HCT116 (cell line): ENCODE results near the gene SLC6A7. TPM values are rescaled to one million over a fixed set of nuclear protein-coding genes. Genes with fewer than 3 reads are reported as not detected.

Source experiments
- ATAC-seq: fragments of 200-7000 bp; cut with Tn5 transposase; 2 replicates; pipeline ENCODE4 v1.9.1; 2020; ENCODE audit warnings: mild to moderate bottlenecking, moderate library complexity
- BruUV-seq: library from RNA; stranded (reverse); fragments of 400-500 nt; replicated peaks from 2 replicates; lab custom pipeline; 2021; lab: Mats Ljungman, UMichigan
- CTCF ChIA-PET: fragments of 300-600 bp; sonication (Branson Sonifier 250); formaldehyde crosslinking; loops from one replicate; lab custom pipeline; 2021; ENCODE audit warnings: antibody characterized with exemption; lab: Charles Lee
- POLR2A ChIA-PET: fragments of 300-600, 350-600 bp; sonication (Branson Sonifier 250); formaldehyde crosslinking; loops from one replicate; lab custom pipeline; 2021; ENCODE audit warnings: antibody characterized with exemption; lab: Charles Lee
- RAD21 ChIA-PET, 2 experiments: fragments of 300-600 bp; sonication (Branson Sonifier 250); formaldehyde crosslinking; loops; one replicate each; lab custom pipeline; 2023; ENCODE audit warnings: low total read pairs in 2 of 2; ENCODE audit not compliant: uncharacterized antibody in 2 of 2, unreplicated experiment in 2 of 2, low non-redundant PET in 1 of 2; lab: Charles Lee
- DNase-seq: peaks from one replicate; pipeline ENCODE4 v3.0.0-alpha.2; 2010; ENCODE audit warnings: low read depth, low spot score
- H2AFZ ChIP-seq: fragments of 200-600 bp; shearing (Covaris generic), sonication (generic); 2 replicates; pipeline ENCODE4 v1.6.1; 2017; ENCODE audit warnings: low read depth, mixed run types, mixed read lengths, antibody characterized with exemption, low read length; ENCODE audit not compliant: poor library complexity, severe bottlenecking
- H3K27ac ChIP-seq: 2 replicates; pipeline ENCODE4 v1.5.1; 2012; ENCODE audit warnings: low read depth, low read length
- H3K27me3 ChIP-seq: fragments of 200-600 bp; sonication (generic); 2 replicates; pipeline ENCODE4 v1.6.1; 2016; ENCODE audit warnings: mixed run types, low read length, mixed read lengths; ENCODE audit not compliant: insufficient read depth
- H3K36me3 ChIP-seq, 2 experiments: fragments of 200-500 bp in 1 of 2; fragments of 200-600 bp in 1 of 2; sonication (Bioruptor generic) in 1 of 2; sonication (generic) in 1 of 2; 2 replicates each; pipeline versions ENCODE4 v1.5.1 to v1.6.1; 2014 to 2016; ENCODE audit warnings: low read length in 2 of 2, inconsistent platforms in 1 of 2, mixed read lengths in 1 of 2, mixed run types in 1 of 2; ENCODE audit not compliant: insufficient read depth in 2 of 2, control insufficient read depth in 1 of 2
- H3K4me1 ChIP-seq, 2 experiments: fragments of 200-600 bp in 1 of 2; sonication (generic) in 1 of 2; 2 replicates each; pipeline versions ENCODE4 v1.5.1 to v1.6.1; 2012 to 2017; ENCODE audit warnings: low read length in 2 of 2, inconsistent platforms in 1 of 2, mild to moderate bottlenecking in 1 of 2, mixed read lengths in 1 of 2, mixed run types in 1 of 2, moderate library complexity in 1 of 2; ENCODE audit not compliant: insufficient read depth in 2 of 2, control insufficient read depth in 1 of 2
- H3K4me2 ChIP-seq: fragments of 200-600 bp; sonication (generic); 2 replicates; pipeline ENCODE4 v1.6.1; 2017; ENCODE audit warnings: mixed run types, low read length, mixed read lengths
- H3K4me3 ChIP-seq, 2 experiments: fragments of 200-600 bp in 1 of 2; sonication (generic) in 1 of 2; replicated peaks in 1 of 2; 2 replicates each; pipeline ENCODE4 v1.5.1; 2011 to 2016; ENCODE audit warnings: low read length in 2 of 2, control low read depth in 1 of 2, low read depth in 1 of 2, mild to moderate bottlenecking in 1 of 2, mixed read lengths in 1 of 2, mixed run types in 1 of 2
- H3K79me2 ChIP-seq: fragments of 200-600 bp; sonication (generic); 2 replicates; pipeline ENCODE4 v1.6.1; 2017; ENCODE audit warnings: mild to moderate bottlenecking, mixed run types, low read length, moderate library complexity, mixed read lengths; ENCODE audit not compliant: insufficient read depth
- H3K9ac ChIP-seq: fragments of 200-600 bp; sonication (generic); 2 replicates; pipeline ENCODE4 v1.6.1; 2016; ENCODE audit warnings: low read length, mixed read lengths
- H3K9me2 ChIP-seq: fragments of 200-600 bp; sonication (generic), shearing (Covaris generic); 2 replicates; pipeline ENCODE4 v1.6.1; 2017; ENCODE audit warnings: mixed run types, mild to moderate bottlenecking, moderate library complexity; ENCODE audit not compliant: insufficient read depth
- H3K9me3 ChIP-seq, 2 experiments: fragments of 200-500 bp in 1 of 2; fragments of 200-600 bp in 1 of 2; sonication (Bioruptor generic) in 1 of 2; sonication (generic) in 1 of 2; 2 replicates each; pipeline ENCODE4 v1.6.1; 2014 to 2017; ENCODE audit warnings: low read length in 2 of 2, mixed read lengths in 2 of 2, inconsistent platforms in 1 of 2, low read depth in 1 of 2, mild to moderate bottlenecking in 1 of 2, mixed run types in 1 of 2, moderate library complexity in 1 of 2; ENCODE audit not compliant: control insufficient read depth in 1 of 2, insufficient read depth in 1 of 2
- H4K20me1 ChIP-seq: fragments of 200-600 bp; sonication (generic), shearing (Covaris generic); 2 replicates; pipeline ENCODE4 v1.6.1; 2017; ENCODE audit warnings: mixed run types, mild to moderate bottlenecking, moderate library complexity; ENCODE audit not compliant: insufficient read depth
- CBX3 ChIP-seq: IDR thresholded peaks from 2 replicates; pipeline ENCODE4 v1.6.1; 2012; ENCODE audit warnings: low read depth
- CEBPB ChIP-seq: IDR thresholded peaks from 2 replicates; pipeline ENCODE4 v1.6.1; 2012; ENCODE audit warnings: low read depth
- ELF1 ChIP-seq: IDR thresholded peaks from 2 replicates; pipeline ENCODE4 v1.6.1; 2012; ENCODE audit warnings: low read depth, borderline replicate concordance
- EZH2phosphoT487 ChIP-seq: fragments of 200-600 bp; IDR thresholded peaks from 2 replicates; pipeline ENCODE4 v1.6.1; 2018; ENCODE audit warnings: antibody characterized with exemption, borderline replicate concordance
- FOSL1 ChIP-seq: IDR thresholded peaks from 2 replicates; pipeline ENCODE4 v1.6.1; 2012; ENCODE audit warnings: low read depth
- JUND ChIP-seq: IDR thresholded peaks from 2 replicates; pipeline ENCODE4 v1.6.1; 2012
- MAX ChIP-seq: IDR thresholded peaks from 2 replicates; pipeline ENCODE4 v1.6.1; 2012
- POLR2A ChIP-seq: IDR thresholded peaks from 2 replicates; pipeline ENCODE4 v1.7.0; 2011; ENCODE audit warnings: borderline replicate concordance; ENCODE audit not compliant: insufficient read depth, insufficient read length; ENCODE audit errors: extremely low read depth
- RAD21 ChIP-seq: IDR thresholded peaks from 2 replicates; pipeline ENCODE4 v1.6.1; 2012; ENCODE audit warnings: low read depth, mild to moderate bottlenecking
- REST ChIP-seq: IDR thresholded peaks from 2 replicates; pipeline ENCODE4 v1.6.1; 2012; ENCODE audit warnings: low read depth
- SIN3A ChIP-seq: IDR thresholded peaks from 2 replicates; pipeline ENCODE4 v1.6.1; 2012; ENCODE audit warnings: low read depth
- SRF ChIP-seq: IDR thresholded peaks from 2 replicates; pipeline ENCODE4 v1.6.1; 2012; ENCODE audit warnings: low read depth
- TCF7L2 ChIP-seq: IDR thresholded peaks from 2 replicates; pipeline ENCODE4 v1.7.0; 2011; ENCODE audit warnings: borderline replicate concordance, inconsistent platforms; ENCODE audit not compliant: insufficient read depth, insufficient read length; ENCODE audit errors: extremely low read depth
- YY1 ChIP-seq: IDR thresholded peaks from 2 replicates; pipeline ENCODE4 v1.6.1; 2011; ENCODE audit warnings: low read length, low read depth, moderate library complexity, mild to moderate bottlenecking; ENCODE audit not compliant: insufficient replicate concordance; ENCODE audit errors: extremely low read depth
- ZBTB33 ChIP-seq: IDR thresholded peaks from 2 replicates; pipeline ENCODE4 v1.6.1; 2011; ENCODE audit warnings: mild to moderate bottlenecking, low read length, moderate library complexity; ENCODE audit not compliant: insufficient replicate concordance; ENCODE audit errors: extremely low read depth
- ZFX ChIP-seq: fragments of 450-650 bp; IDR thresholded peaks from 2 replicates; pipeline ENCODE4 v1.6.1; 2017
- intact Hi-C: fragments of 100-400 bp; cut with micrococcal nuclease; formaldehyde crosslinking; loops from 2 replicates; pipeline ENCODE4 v1.10.0; 2022
- total RNA-seq: library from RNA; stranded (reverse); gene quantifications from one replicate; pipeline ENCODE4 v1.2.1, GENCODE V29; 2021; ENCODE audit not compliant: unreplicated experiment

The SLC6A7 gene
- total RNA-seq, 1 experiment from 2014 or later: not detected

- TF ChIP-seq TCF7L2 (no peak), ELF1 (no peak), CBX3 (no peak), CEBPB (no peak), MAX (no peak), POLR2A (no peak)
These were observed 62.6 kb downstream of the SLC6A7 start (continued) for GRCh38 chr5:150252489-150252888.

- RAD21 ChIA-PET: no interaction called here
- H3K4me1 ChIP-seq: no peaks in the 10 kb centered on the region
- H3K79me2 ChIP-seq: no peaks in the 10 kb centered on the region
- TF ChIP-seq SIN3A: no peak
- no peak for TF ChIP-seq RAD21
- TF ChIP-seq EZH2phosphoT487: no peak
- no peak for TF ChIP-seq ZFX
- TF ChIP-seq FOSL1: no peak
- TF ChIP-seq MAX: no peak
- TF ChIP-seq JUND: no peak
- no peak for TF ChIP-seq ELF1
- TF ChIP-seq ZBTB33: no peak
- no peak for TF ChIP-seq SRF
- no peak for TF ChIP-seq YY1
- TF ChIP-seq POLR2A: no peak
- TF ChIP-seq CEBPB: no peak
- TF ChIP-seq REST: no peak
- DNase-seq (no peak), ATAC-seq (no peak)
- H3K9me2 ChIP-seq: no peaks in the 10 kb centered on the region
- H3K27me3 ChIP-seq: no peaks in the 10 kb centered on the region
- no peak overlapping the region for H3K27ac ChIP-seq
- BruUV-seq: no TSS peak
- no peak overlapping the region for H3K4me3 ChIP-seq
- CTCF ChIA-PET: no interaction called here
- H2AFZ ChIP-seq: no peak overlapping the region
- no peaks in the 10 kb centered on the region for H3K9me3 ChIP-seq
- intact Hi-C loops: no loop called here
- POLR2A ChIA-PET: no interaction called here
- no peaks in the 10 kb centered on the region for H3K36me3 ChIP-seq
- no peaks in the 10 kb centered on the region for H4K20me1 ChIP-seq
- no peak overlapping the region for H3K9ac ChIP-seq
- H3K4me2 ChIP-seq: no peak overlapping the region
These were observed 63.8 kb downstream of the SLC6A7 start for GRCh38 chr5:150253416-150254208.
